A673 (cell line): ENCODE data around the gene RHOBTB1.

Experiments used
- EZH2 ChIP-seq: fragments of 200-600 bp; sonication (generic); IDR thresholded peaks from 2 replicates; pipeline ENCODE4 v1.6.1; 2017; ENCODE audit warnings: borderline replicate concordance, low read depth, mild to moderate bottlenecking, mixed read lengths, antibody characterized with exemption, low read length; ENCODE audit not compliant: poor library complexity, severe bottlenecking
- TF ChIP-seq, protein P1 (sequence below): fragments of 300-800, 200-600 bp; sonication (generic); conservative IDR thresholded peaks from 2 replicates; pipeline ENCODE4 v1.5.1; 2017; ENCODE audit warnings: low read depth, mild to moderate bottlenecking, antibody characterized with exemption, low read length, moderate library complexity, mixed read lengths

DNA sequence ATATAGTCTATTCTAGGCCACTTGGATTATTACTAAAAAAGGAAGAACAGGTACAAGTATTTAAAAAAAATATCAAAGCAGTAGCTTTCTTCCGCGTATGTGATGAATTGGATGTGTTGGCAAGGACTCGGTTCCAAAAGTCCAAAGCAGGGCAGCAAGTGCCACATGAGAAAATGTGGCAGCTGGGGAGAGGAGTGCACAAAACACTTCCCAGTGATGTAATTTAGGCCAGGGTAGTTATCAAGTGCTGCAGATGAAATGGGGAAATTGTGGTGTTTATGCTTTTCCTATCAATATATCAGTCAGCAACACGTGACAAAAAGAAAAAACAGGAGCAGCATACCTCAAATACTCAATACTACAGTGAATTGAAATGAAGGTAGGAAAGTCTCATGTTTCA, 7.0 kb downstream of the RHOBTB1 start:
- no peak for TF ChIP-seq EZH2
- TF ChIP-seq, protein P1, sequence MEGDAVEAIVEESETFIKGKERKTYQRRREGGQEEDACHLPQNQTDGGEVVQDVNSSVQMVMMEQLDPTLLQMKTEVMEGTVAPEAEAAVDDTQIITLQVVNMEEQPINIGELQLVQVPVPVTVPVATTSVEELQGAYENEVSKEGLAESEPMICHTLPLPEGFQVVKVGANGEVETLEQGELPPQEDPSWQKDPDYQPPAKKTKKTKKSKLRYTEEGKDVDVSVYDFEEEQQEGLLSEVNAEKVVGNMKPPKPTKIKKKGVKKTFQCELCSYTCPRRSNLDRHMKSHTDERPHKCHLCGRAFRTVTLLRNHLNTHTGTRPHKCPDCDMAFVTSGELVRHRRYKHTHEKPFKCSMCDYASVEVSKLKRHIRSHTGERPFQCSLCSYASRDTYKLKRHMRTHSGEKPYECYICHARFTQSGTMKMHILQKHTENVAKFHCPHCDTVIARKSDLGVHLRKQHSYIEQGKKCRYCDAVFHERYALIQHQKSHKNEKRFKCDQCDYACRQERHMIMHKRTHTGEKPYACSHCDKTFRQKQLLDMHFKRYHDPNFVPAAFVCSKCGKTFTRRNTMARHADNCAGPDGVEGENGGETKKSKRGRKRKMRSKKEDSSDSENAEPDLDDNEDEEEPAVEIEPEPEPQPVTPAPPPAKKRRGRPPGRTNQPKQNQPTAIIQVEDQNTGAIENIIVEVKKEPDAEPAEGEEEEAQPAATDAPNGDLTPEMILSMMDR: no peak
